IPS DF 6.9 (cell line): ENCODE results near the gene BLM.

Experiments
- DNase-seq: peaks from one replicate; pipeline ENCODE4 v3.0.0-alpha.2; 2013; ENCODE audit warnings: low read depth, low spot score
- H3K27ac ChIP-seq: one replicate; pipeline ENCODE4 v1.5.1; 2013; ENCODE audit warnings: low read length, control low read depth
- H3K27me3 ChIP-seq: 2 replicates; pipeline ENCODE4 v1.6.1; 2013; ENCODE audit warnings: mild to moderate bottlenecking, low read length; ENCODE audit not compliant: control insufficient read depth, insufficient read depth
- H3K36me3 ChIP-seq: 2 replicates; pipeline ENCODE4 v1.6.1; 2013; ENCODE audit warnings: low read length; ENCODE audit not compliant: control insufficient read depth, insufficient read depth
- H3K4me1 ChIP-seq: 2 replicates; pipeline ENCODE4 v1.6.1; 2013; ENCODE audit warnings: low read length; ENCODE audit not compliant: control insufficient read depth, insufficient read depth
- H3K4me3 ChIP-seq: 2 replicates; pipeline ENCODE4 v1.5.1; 2013; ENCODE audit warnings: mild to moderate bottlenecking, low read length
- H3K9me3 ChIP-seq: 2 replicates; pipeline ENCODE4 v1.6.1; 2013; ENCODE audit warnings: low read length, inconsistent platforms; ENCODE audit not compliant: control insufficient read depth, insufficient read depth
- WGBS: extraction: QIAGEN DNeasy Blood & Tissue Kit; methylation state at CpG from one replicate; pipeline ENCODE4 v1.1.7; 2013; ENCODE audit warnings: mixed read lengths, missing lambda C conversion rate; ENCODE audit not compliant: insufficient read length, insufficient coverage; 5-methylcytosine and 5-hydroxymethylcytosine counted together

The BLM gene

DNA sequence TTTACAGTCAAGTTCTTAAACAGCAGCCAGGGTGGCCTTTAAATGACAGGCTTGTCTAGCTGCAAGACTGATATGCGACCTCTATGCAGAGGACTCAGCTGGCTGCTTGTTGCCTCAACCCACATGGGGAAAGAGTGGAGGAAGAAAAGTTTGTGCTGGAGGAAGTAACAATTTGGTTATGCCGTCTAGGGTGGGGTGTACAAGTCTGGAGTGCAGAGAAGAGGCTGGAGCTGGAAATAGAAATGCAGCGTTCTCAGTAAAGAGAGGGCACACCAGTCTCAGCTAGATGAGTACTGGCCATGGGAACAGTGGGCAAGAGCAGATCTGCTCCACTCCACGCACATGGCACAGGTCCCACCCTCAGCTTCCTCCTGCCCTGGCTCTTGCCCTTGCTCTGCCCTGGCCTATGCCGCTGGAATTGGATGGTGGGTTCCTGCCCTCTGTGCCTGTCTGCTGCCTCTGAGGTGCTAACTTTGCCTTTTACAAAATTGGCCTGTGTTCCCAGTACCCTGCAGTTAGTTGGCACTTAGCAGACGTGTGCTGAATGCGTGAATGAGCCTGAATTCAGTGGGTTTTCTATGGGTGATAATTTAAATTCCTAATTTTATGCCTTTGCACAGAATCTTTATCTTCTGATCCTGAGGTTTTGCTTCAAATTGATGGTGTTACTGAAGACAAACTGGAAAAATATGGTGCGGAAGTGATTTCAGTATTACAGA is 91.5 kb downstream of the BLM start:
- DNase-seq: no peak
- peaks cover 13% of the 10 kb centered on the region for H3K36me3 ChIP-seq

DNA sequence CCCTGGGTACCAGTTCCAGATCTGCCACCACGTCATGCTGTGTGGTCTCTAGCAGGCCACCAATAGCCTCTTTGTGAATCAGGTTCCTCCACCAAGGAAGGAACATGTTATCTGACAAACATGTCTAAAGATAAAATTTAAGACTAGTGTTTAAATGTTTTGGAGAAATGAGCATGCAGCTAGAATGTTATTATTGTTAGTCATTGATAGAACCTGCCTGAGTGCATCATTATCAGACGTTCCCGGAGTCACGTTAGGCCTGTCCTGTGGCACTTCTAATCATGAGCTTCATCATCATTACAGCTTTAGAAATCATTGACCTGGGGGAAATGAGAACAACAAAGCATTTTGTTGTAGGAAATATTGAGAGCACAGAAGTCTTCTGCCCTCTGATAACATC is 92.4 kb downstream of the BLM start:
- no CpG with 5 or more reads among the region's 4 CpGs for WGBS
- H3K36me3 ChIP-seq: peaks cover 13% of the 10 kb centered on the region
- H3K4me3 ChIP-seq: no peak overlapping the region
- DNase-seq: no peak
- no peaks in the 10 kb centered on the region for H3K9me3 ChIP-seq
- peaks cover 3% of the 10 kb centered on the region; the same call in 1 of the 2 replicates for H3K4me1 ChIP-seq
- H3K27me3 ChIP-seq: no peaks in the 10 kb centered on the region
- no peak overlapping the region for H3K27ac ChIP-seq

More for the DNA sequence above, 91.5 kb downstream of the BLM start:
- H3K27me3 ChIP-seq: no peaks in the 10 kb centered on the region
- H3K4me3 ChIP-seq: no peak overlapping the region
- no peak overlapping the region for H3K27ac ChIP-seq
- no CpG with 5 or more reads among the region's 8 CpGs for WGBS
- no peaks in the 10 kb centered on the region for H3K9me3 ChIP-seq
- H3K4me1 ChIP-seq: no peaks in the 10 kb centered on the region

DNA sequence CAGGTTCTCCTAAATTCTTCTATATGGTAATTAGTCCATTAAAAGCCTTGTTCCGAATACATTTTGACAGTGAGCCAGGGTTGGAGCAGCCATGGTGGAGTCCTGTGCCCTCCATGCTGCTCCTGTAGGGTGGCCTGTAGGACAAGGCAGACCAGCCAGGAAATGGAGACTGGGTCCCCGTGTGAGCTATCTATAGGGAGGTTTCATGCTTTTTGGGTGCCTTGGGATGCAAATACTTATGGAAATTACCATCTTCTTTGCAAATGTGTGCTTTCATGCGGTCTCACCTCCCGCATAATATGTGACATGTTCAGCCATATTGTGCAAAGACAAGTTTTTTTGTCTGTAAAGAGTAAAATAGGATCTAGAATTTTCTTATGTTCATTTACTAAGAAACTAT is 93.2 kb downstream of the BLM start:
- H3K27me3 ChIP-seq: no peaks in the 10 kb centered on the region
- DNase-seq: no peak
- no peak overlapping the region for H3K4me3 ChIP-seq
- no CpG with 5 or more reads among the region's 4 CpGs for WGBS
- H3K4me1 ChIP-seq: peaks cover 3% of the 10 kb centered on the region; the same call in 1 of the 2 replicates
- peaks cover 13% of the 10 kb centered on the region for H3K36me3 ChIP-seq
- H3K9me3 ChIP-seq: no peaks in the 10 kb centered on the region
- no peak overlapping the region for H3K27ac ChIP-seq

DNA sequence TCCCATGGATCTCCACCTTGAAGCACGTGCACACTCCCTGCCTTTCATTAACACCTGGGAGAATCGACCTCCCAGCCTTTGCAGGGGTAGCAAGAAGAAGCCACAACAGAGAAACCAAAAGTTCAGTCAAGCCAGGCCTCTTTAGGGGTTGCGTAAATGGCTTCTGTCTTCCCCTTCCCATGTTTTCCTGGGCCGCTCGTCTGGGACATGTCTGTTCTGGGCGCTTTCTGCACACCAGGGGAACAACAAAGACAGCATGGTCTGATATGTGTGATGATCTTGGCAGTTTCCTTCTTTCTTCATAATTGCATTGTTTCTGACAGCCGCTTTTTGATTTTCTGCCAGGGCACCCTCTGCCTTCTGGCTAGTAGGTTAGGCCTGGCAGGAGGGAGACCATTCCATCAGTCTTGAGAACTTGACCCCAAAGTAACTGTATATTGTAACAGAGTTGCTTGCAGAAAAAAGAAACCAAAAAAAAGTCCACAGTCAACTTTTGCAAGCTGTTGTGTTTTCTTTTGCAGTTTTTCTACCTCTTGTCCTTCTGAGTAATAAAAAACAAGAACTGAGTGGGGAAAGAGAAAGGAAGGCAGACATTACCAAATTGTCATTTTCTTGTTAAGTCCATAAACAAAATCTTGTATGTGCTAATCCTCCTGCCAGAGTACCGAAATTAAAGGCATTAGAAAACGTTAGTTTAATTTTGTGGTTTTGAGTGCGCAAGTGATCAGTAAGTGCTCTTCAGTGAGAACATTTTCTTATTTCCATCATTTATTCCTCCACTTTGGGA is 95.2 kb downstream of the BLM start:
- Histone ChIP-seq H3K36me3 (peaks cover 13% of the 10 kb centered on the region), H3K4me3 (no peak overlapping the region), H3K27me3 (no peaks in the 10 kb centered on the region), H3K27ac (no peak overlapping the region), H3K4me1 (peaks cover 4% of the 10 kb centered on the region; the same call in 1 of the 2 replicates), H3K9me3 (no peaks in the 10 kb centered on the region)
- DNase-seq: no peak
- no CpG with 5 or more reads among the region's 10 CpGs for WGBS

DNA sequence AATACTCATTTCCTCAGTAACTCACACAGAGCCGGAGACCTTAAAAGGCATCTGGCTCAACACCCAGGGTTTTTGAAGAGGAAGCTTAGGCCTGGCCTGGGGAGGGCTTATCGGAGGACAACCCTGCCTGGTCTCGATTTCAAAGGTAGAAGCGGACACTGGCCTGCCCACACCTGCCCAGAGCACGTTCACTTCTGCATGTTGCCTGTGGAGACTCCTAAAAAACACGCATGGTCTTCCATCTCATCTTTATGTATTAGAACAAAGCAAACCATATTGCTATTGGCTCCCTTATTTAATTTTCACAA is 95.8 kb downstream of the BLM start:
- H3K36me3 ChIP-seq: peaks cover 13% of the 10 kb centered on the region
- no peaks in the 10 kb centered on the region for H3K27me3 ChIP-seq
- no peaks in the 10 kb centered on the region for H3K9me3 ChIP-seq
- no peak overlapping the region for H3K4me3 ChIP-seq
- H3K27ac ChIP-seq: no peak overlapping the region
- DNase-seq: no peak
- no CpG with 5 or more reads among the region's 6 CpGs for WGBS
- peaks cover 9% of the 10 kb centered on the region for H3K4me1 ChIP-seq

DNA sequence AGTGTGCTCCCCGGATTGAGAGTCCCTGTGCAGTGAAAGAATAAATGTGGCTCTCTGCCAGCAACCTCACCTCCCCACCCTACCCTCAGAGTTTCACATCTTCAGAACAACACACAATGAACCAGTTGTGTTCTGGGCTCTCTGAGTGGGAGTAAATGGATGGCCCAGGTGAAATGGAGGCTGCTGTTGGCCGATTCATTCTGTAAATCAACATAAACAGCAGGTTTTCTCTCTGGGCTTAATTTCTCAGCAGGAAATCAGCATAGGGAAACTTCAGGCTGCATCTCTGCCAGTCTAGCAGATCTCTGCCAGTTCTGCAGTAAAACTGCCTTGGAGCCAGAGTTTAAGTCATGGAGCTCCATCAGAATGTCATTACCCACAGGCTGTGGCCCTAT is 96.6 kb downstream of the BLM start:
- no peak overlapping the region for H3K27ac ChIP-seq
- H3K4me1 ChIP-seq: peaks cover 9% of the 10 kb centered on the region
- peaks cover 13% of the 10 kb centered on the region for H3K36me3 ChIP-seq

DNA sequence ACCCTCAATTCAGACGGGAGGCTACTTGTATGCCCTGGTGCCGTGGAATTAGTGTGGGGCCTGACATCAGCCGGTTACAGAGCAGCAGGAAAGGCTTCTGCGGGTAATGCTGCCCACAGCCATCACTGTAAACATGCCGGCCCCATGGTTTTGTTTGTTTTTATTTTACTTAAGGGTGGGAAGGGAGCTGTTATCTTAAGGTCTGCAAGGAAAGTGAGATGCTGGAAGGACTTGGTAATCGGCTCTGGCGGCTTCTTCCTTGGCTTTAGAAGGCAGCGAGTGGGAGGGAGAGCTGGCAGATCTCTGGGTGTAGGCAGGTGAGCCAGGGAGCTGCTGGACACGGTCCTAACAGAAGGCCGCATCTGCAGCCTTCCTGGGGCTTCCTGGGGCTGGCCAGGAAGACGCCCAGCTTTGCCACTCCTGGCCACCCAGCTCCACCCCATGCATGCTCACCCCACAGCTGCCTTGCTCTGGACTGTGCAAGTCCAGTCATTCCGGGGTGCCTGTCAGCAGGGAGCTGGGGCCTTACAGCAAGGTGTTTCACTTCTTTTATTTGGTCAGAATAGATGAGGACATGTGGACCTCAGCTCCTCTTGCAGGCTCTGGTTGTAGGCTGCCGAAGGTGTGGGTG is 97.2 kb downstream of the BLM start:
- DNase-seq: no peak
- no CpG with 5 or more reads among the region's 13 CpGs for WGBS
- Histone ChIP-seq H3K4me3 (no peak overlapping the region), H3K4me1 (peaks cover 9% of the 10 kb centered on the region), H3K27me3 (no peaks in the 10 kb centered on the region), H3K36me3 (peaks cover 10% of the 10 kb centered on the region), H3K27ac (no peak overlapping the region), H3K9me3 (no peaks in the 10 kb centered on the region)

More for the DNA sequence above, 96.6 kb downstream of the BLM start:
- Histone ChIP-seq H3K9me3 (no peaks in the 10 kb centered on the region), H3K27me3 (no peaks in the 10 kb centered on the region), H3K4me3 (no peak overlapping the region)
- no CpG with 5 or more reads among the region's 2 CpGs for WGBS
- no peak for DNase-seq

DNA sequence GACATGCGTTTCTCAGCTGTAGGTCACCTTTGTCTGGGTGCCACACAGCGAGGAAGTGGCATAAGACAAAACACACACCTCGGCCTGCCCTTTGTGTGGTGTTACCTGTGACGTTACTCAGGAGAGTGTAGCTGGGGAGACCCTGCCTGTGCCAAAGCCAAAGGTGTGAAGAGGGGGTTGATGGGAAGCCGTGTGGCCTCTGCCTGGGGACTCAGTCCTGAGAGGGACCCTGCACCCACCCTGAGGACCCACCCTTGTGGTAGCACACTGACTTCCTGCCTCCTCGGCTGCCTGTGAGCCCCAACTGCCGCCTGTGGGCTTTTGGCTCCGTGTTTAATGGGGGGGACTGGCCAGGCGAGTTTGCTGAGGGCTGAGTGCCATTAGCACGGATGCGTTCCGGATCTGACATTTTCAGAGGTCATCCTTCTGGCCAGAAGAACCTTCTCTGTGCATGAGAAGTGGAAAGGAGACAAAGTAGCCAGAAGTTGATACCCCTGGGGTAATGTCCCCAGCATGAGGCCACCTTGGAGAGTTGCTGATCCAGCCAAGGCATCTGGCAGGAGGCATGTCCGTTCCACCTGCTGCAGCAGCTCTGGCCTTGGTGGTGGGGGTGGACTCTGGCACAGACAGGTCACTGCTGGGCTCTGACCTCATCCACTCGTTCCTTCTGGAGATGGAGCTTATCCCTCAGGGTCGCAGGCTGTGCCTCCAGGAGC is 99.4 kb downstream of the BLM start:
- H3K4me1 ChIP-seq: peaks cover 9% of the 10 kb centered on the region
- no CpG with 5 or more reads among the region's 15 CpGs for WGBS
- H3K4me3 ChIP-seq: no peak overlapping the region
- H3K9me3 ChIP-seq: no peaks in the 10 kb centered on the region
- no peaks in the 10 kb centered on the region for H3K27me3 ChIP-seq
- peaks cover 4% of the 10 kb centered on the region; the same call in 1 of the 2 replicates for H3K36me3 ChIP-seq
- H3K27ac ChIP-seq: no peak overlapping the region
- DNase-seq: no peak

DNA sequence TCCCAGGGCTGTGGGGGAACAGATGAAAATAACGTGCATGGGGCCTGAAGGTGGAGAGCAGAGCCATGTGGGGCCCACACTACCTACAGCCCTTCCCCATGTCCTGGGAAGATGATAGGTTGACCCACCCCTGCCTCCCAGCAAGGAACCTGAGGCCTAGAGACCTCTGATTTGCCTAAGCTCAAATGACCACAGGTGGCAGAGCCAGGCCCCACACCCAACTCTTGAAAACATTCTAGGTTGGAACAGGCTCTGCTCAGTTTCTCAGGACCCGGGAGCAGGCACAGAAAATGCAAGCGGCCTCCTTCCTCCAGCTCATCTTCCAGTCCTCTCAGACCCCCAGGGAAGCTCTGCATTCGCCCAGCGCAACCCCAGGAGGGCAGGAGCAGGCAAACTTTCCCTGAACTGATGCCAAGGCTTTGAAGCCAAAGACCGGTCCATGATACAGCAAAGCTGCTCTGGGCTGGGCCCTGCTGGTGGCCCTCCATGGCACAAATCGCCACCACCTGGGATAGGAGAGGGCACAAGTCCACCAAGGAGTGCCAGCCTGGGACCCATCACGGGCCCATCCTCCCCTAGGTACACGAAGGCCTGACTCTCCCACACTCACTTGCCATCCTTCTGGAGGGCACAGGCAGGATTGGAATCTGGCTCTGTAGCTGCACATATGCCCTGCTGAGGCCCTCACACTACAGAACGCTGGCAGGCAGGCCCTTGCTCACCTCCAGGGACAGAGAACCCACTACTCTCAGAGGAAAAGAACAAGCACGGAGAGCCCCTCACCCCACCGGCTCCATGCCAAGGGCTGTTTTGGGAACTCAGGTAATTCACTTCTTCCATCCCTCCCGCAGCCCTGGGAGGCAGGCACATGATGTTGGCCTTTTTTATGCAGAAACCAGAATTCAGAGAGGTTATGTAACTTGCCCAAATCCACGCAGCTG is 100.2 kb downstream of the BLM start:
- WGBS: no CpG with 5 or more reads among the region's 14 CpGs
- no peak overlapping the region for H3K27ac ChIP-seq
- H3K4me1 ChIP-seq: peaks cover 9% of the 10 kb centered on the region
- H3K36me3 ChIP-seq: no peaks in the 10 kb centered on the region; the same call in 1 of the 2 replicates
- no peaks in the 10 kb centered on the region for H3K27me3 ChIP-seq
- no peak overlapping the region for H3K4me3 ChIP-seq
- DNase-seq: no peak
- H3K9me3 ChIP-seq: no peaks in the 10 kb centered on the region
